ENCODE data around the gene KMO.

KMO gene

GRCh38 chr1:241532162-241532531 lies at the start of gene KMO:
KMO (plus strand) TSS chr1:241532378; CDS start chr1:241532445, 67 bp downstream.
- no peak for DNase-seq

DNA sequence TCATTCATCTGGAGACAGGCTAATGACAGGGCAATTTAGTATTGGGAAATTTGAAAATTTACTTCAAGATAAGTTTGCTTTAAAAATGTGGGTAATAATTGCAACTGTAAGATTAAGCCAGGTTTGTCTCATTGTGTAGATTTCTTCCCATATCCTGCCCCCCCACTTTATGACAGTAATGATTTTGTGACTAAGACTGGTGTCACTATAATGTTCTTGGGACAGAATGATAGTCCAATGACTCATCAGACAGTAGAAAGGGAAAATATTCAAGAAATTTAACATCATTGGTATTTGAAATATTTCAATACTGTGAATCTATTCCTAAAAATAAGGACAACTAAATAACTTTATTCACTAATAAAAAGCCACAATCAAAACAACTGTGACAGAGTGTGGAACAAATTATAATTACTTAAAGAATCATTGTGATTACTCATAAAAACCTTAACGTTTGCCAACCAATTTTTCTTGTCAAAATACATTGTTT lies 49.4 kb upstream of the KMO start:
- no peak for DNase-seq

DNA sequence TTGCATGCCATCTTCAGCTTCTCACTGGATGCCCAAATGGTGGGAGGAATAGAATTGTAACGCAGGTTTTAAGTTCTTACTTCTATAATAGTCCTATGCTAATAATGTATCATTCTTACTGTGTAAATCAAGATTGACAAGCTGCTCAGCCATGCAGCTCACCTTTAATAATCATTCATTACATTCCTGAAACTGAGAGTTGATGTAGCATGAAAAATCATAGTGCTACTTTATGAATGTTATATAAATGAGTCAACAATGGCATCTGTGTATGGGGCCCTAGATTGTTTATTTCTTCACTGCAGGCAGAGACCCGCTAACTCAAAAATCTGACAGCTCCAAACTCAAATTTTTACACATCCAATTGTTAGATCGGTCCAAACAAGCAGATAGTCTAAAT lies 47.0 kb upstream of the KMO start:
- DNase-seq, result no peak

DNA sequence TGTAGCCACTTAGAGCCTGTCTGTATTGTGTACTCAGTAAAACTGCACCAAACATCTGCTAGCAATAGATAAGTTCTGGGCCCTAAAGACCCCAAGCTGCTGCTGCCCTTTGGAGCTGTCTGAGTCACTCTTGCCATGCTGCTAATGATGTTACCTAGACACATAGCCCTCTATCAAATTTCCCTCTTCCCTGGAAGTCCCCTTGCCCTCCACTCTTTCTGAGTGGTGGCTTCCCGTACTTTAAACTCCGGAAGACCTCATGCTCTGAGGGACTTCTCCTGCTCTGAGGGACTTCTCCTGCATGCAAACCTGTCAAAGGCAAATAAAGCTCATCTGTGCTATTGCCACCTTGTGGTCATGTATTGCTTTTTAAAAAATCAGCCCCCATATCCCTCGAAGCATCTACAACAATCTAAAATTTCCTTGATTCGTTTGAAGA lies 46.6 kb upstream of the KMO start:
- no peak for DNase-seq

DNA sequence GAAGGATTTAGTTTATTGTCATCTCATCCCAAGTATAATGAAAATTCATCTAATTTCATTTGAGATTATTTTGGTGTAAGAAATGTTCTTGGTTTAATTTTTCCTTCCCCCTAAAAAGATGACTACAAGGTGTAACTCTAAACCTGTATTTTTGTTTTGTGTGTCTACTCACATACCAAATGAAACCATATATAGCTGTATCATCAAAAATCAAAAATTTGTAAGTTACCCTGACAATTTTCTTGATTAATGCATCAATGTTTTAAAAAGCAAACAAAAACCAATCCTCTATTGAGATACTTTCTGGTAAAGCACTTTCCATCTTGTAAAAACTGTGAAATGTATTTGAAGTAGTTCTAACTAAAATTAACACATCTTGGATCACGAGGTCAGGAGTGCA lies 43.4 kb upstream of the KMO start:
- DNase-seq, result no peak

GRCh38 chr1:241495741-241496140 lies 36.4 kb upstream of the KMO start:
- no peak for DNase-seq

DNA sequence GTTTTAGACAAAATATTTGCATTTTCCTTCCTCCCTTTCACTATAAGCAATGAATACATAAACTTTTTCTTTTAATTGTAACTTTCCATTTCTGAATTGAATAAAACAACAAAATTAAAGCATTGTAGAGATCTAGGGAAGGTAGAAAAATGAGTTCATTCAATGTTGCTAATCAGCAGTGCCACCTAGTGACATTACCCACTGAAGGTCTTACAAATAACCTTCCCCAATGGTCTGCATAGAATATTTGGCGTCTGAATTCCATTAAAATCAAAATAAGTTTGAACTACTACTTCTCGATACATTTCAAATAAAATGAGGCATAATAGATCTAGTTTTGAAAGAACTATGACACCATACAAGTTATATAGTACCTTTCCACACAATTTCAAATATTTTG lies 32.3 kb upstream of the KMO start:
- DNase-seq, result no peak

DNA sequence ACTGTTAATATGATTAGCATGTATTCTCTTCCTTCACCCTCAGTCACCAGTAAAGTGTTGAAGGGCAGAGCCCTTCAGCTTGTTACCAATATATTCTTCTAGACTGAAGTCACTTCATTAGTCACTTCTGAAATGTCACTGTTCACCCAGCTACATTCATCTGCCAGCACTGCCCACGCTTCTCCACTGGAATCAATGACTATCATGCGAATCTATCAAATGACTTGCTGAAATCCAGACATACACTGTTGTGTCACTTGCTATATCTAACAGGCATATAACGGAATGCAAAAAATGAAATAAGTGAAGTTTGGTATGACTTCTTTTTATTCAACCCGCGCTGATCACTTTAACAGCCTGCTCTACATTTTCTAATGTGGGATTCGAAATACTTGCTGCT lies 28.7 kb upstream of the KMO start:
- no peak for DNase-seq

GRCh38 chr1:241507189-241507863 lies 24.9 kb upstream of the KMO start:
- no peak for DNase-seq

DNA sequence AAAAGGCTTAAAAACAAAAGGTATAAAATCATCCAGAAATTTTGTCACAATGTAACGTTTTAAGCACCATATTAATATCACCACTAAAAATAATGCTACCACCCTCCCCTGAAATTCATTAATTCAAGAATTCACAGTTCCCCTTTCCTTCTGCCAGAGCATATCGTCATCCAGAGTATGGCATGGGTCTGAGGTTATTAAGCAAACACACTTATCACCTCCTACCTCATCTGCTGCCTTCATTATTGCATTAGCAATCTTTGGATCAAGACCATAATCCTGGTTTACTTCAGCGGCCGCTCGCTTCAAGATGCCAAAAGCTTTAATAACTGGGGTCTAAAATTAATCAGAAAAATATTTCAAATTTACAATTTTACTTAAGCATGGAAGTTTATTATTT lies 18.8 kb upstream of the KMO start:
- DNase-seq, result peak; percentile 14

- DNase-seq, result no peak
Observed at GRCh38 chr1:241518476-241519307, 13.5 kb upstream of the KMO start.

DNA sequence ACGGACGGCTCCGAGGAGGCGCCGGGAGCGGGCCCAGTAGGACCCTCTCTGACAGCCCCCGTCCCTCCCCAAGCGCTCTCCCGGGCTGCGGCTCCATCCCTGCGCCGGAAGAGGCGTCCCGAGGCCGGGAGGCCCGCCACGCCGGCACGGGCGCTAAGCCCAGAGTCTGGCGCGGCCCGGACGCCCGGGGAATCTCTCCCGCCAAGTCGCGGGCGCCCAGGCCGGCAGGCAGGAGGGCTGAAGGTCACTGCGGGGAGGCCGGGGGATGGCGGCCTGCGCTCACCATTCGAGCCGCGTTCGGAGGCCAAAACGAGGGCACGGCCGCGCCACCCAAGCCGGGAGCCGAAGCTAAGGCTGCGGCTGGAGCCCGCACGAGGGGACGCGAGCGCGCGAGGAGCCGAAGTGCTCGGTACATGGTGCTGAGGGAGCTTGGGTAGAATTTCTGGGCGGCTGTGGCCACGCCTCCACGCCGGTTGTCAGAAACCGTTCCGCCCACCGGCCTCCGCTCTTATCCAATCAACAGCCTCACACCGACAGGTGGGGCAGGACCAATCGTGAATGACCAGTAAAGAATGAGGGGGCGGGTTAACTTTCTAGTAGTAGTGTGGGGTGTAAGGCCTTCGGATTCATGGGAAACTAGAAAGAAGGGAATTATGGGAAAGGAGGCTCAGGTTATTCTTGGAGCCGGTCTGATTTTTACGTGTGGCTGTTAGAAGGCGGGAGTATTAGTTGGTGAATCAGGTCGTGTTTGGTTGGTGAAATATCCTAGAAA lies 12.7 kb upstream of the KMO start, which contains the start of gene FH:
TSS of gene FH (minus strand) at position 448 of the 772 bp plus-strand sequence. CDS start at position 415, 33 bp downstream.
- peak; percentile 98 for DNase-seq

GRCh38 chr1:241520080-241520465 lies 12.1 kb upstream of the KMO start:
- DNase-seq, result no peak

DNA sequence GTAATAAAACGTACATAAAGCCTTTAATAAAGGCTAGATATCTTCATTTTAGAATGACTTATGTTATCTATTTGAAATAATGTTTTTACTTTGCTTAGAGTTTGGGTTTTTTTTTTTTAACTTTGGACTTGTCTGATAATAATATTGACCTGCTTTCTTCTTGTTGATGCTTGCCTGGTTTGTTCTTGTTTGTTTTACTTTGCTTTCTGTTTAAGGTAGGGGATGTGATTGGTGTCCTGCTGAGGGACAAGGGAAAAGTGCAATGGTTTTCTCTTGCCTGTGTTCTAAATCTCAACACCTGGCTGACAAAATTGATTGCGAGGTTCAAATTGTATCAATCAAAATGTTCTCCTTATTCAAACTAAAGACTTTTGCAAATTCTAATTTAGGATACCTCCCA lies 10.5 kb upstream of the KMO start:
- no peak for DNase-seq

- DNase-seq, result no peak
Observed at GRCh38 chr1:241525026-241525425, 7.2 kb upstream of the KMO start.

DNA sequence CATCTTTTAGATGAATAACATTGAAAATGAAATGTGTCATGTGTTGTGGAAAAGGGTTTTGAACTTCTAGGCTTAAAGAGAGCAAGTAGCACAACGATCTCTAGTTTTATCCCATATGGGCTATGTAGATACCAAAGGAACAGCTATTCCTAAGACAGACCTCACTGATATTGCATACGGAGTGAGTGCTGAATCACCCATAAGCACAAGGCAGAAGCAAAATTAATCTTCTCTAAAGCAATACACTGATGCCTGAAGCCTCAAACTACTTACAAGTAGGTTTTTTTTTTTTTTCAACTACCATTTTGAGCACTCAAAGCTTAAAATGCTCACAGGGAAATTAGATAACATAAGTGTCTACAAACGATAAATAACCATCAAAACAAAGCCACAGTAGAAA lies 5.0 kb upstream of the KMO start:
- DNase-seq, result no peak

GRCh38 chr1:241531195-241532161 lies 700 bp upstream of the KMO start:
- DNase-seq, result peak; percentile 95

- no peak for DNase-seq
Observed at GRCh38 chr1:241532864-241533263, 686 bp downstream of the KMO start.

DNA sequence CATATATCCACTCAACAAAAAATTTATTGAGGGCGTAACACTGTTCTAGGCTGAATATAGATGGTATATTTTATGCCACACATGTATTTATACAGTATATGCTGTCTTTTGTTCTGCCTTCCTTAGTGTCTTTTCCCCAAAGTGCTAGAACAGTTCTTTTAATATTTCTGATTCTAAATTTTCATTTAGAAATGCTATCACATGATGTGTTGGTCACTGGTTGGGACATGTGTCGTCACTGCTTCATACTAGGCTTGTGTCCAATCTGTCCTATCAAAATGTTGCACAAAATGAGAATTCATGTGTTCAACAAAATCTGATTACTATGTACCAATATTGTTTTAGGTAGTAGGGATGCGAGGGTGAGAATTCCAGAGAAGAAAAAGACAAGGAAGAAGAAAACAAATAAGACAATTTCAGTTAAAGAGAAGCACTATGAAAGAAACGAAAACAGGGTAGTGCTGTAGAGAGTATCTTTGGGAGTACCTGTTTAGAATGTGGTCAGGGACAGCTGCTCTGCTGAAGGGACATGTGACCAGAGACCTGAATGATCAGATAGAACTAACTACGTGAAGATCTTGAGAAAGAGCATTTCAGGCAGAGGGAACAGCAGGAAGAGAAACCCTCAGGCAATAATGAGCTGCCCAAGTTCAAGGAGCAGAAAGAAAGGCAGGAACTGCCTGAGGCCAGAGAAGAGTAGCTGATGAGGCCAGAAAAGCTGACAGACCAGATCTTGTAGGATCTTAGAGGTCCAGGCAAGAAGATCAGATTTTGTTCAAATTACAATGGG lies 1.3 kb downstream of the KMO start:
- no peak for DNase-seq

DNA sequence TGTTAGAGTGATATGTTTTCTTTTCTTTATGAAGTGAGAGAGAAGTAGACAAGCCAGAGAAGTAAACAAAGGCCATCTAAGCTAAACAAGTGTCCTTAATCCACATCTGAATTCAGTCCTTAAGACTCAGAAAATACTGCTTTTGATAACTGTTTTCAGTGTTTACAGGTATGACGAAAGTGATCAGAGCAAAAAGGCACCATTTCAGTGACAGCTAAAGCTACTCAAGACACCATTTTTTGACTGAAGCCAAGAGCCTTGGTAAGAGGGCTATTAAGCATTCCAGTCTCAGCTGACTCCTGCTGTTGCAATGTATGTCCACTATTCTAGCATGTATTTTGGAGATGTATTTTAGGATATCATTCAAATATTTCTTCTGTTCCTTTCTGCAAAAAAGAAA lies 4.1 kb downstream of the KMO start:
- no peak for DNase-seq

GRCh38 chr1:241536969-241537368 lies 4.8 kb downstream of the KMO start:
- no peak for DNase-seq

All from SIG-M5 (cell line).